H9 (cell line): ENCODE measurements around the gene FANCE. TPM values are rescaled to one million over a fixed set of nuclear protein-coding genes. Genes with fewer than 3 reads are reported as not detected.
"Not testable (repeated sequence)": the region's sequence is repeated elsewhere in the genome, so short reads cannot be mapped to it uniquely, and the experiment has no call there.

Experiments
- DNase-seq: peaks from one replicate; pipeline ENCODE4 v3.0.0-alpha.2; 2017
- H2AFZ ChIP-seq: one replicate; pipeline ENCODE4 v1.6.1; 2013; ENCODE audit warnings: mild to moderate bottlenecking, low read length, control low read depth, moderate library complexity
- H2AK5ac ChIP-seq: 2 replicates; pipeline ENCODE4 v1.6.1; 2013; ENCODE audit warnings: low read length, control low read depth, mixed read lengths; ENCODE audit not compliant: insufficient read length
- H2BK120ac ChIP-seq: one replicate; pipeline ENCODE4 v1.6.1; 2013; ENCODE audit warnings: low read depth, mild to moderate bottlenecking, low read length, control low read depth, inconsistent platforms; ENCODE audit not compliant: poor library complexity, severe bottlenecking
- H2BK12ac ChIP-seq: 2 replicates; pipeline ENCODE4 v1.6.1; 2013; ENCODE audit warnings: low read length, control low read depth, mixed read lengths, low read depth; ENCODE audit not compliant: insufficient read length
- H2BK15ac ChIP-seq: 2 replicates; pipeline ENCODE4 v1.6.1; 2013; ENCODE audit warnings: low read depth, low read length, control low read depth
- H2BK20ac ChIP-seq: one replicate; pipeline ENCODE4 v1.6.1; 2013; ENCODE audit warnings: low read depth, mild to moderate bottlenecking, low read length, control low read depth, inconsistent platforms; ENCODE audit not compliant: poor library complexity, severe bottlenecking
- H2BK5ac ChIP-seq: 2 replicates; pipeline ENCODE4 v1.6.1; 2013; ENCODE audit warnings: low read length, control low read depth, mixed read lengths; ENCODE audit not compliant: insufficient read length
- H3K14ac ChIP-seq: 2 replicates; pipeline ENCODE4 v1.6.1; 2013; ENCODE audit warnings: low read length, control low read depth; ENCODE audit not compliant: insufficient read depth
- H3K18ac ChIP-seq: 2 replicates; pipeline ENCODE4 v1.6.1; 2013; ENCODE audit warnings: low read depth, mild to moderate bottlenecking, mixed read lengths, low read length, control low read depth; ENCODE audit not compliant: insufficient read length
- H3K23ac ChIP-seq: 2 replicates; pipeline ENCODE4 v1.6.1; 2013; ENCODE audit warnings: low read length, control low read depth, mixed read lengths, low read depth; ENCODE audit not compliant: insufficient read length
- H3K23me2 ChIP-seq: 2 replicates; pipeline ENCODE4 v1.6.1; 2013; ENCODE audit warnings: low read depth, mild to moderate bottlenecking, mixed read lengths, low read length, control low read depth; ENCODE audit not compliant: insufficient read length, poor library complexity, severe bottlenecking
- H3K27ac ChIP-seq: 2 replicates; pipeline ENCODE4 v1.5.1; 2013; ENCODE audit warnings: low read length, control low read depth, mixed read lengths, low read depth; ENCODE audit not compliant: insufficient read length
- H3K27me3 ChIP-seq: 2 replicates; pipeline ENCODE4 v1.6.1; 2013; ENCODE audit warnings: low read length, control low read depth, inconsistent platforms; ENCODE audit not compliant: insufficient read depth
- H3K4ac ChIP-seq: 2 replicates; pipeline ENCODE4 v1.6.1; 2013; ENCODE audit warnings: low read depth, mild to moderate bottlenecking, control low read depth, inconsistent platforms, low read length, moderate library complexity
- H3K4me1 ChIP-seq: 2 replicates; pipeline ENCODE4 v1.6.1; 2013; ENCODE audit warnings: low read length, control low read depth, inconsistent platforms; ENCODE audit not compliant: insufficient read depth
- H3K4me2 ChIP-seq: 2 replicates; pipeline ENCODE4 v1.6.1; 2013; ENCODE audit warnings: low read length, control low read depth, mixed read lengths; ENCODE audit not compliant: insufficient read length, insufficient read depth
- H3K56ac ChIP-seq: 2 replicates; pipeline ENCODE4 v1.6.1; 2013; ENCODE audit warnings: low read depth, mild to moderate bottlenecking, mixed read lengths, low read length, control low read depth; ENCODE audit not compliant: insufficient read length
- H3K79me1 ChIP-seq: 2 replicates; pipeline ENCODE4 v1.6.1; 2013; ENCODE audit warnings: low read depth, mild to moderate bottlenecking, moderate library complexity, low read length, control low read depth, inconsistent platforms; ENCODE audit not compliant: insufficient read depth, poor library complexity, severe bottlenecking
- H3K79me2 ChIP-seq: 2 replicates; pipeline ENCODE4 v1.6.1; 2013; ENCODE audit warnings: low read length, control low read depth, inconsistent platforms; ENCODE audit not compliant: insufficient read depth
- H3K9ac ChIP-seq: 2 replicates; pipeline ENCODE4 v1.6.1; 2013; ENCODE audit warnings: low read length, control low read depth, mixed read lengths; ENCODE audit not compliant: insufficient read length; ENCODE audit errors: extremely low read depth
- H3K9me3 ChIP-seq: one replicate; pipeline ENCODE4 v1.6.1; 2013; ENCODE audit warnings: low read depth, low read length, inconsistent platforms; ENCODE audit not compliant: control insufficient read depth
- H3T11ph ChIP-seq: one replicate; pipeline ENCODE4 v1.6.1; 2013; ENCODE audit warnings: mild to moderate bottlenecking, low read length, control low read depth, inconsistent platforms
- H4K20me1 ChIP-seq: one replicate; pipeline ENCODE4 v1.6.1; 2013; ENCODE audit not compliant: control insufficient read depth, insufficient read length, insufficient read depth
- H4K5ac ChIP-seq: 2 replicates; pipeline ENCODE4 v1.6.1; 2013; ENCODE audit warnings: low read depth, mild to moderate bottlenecking, mixed read lengths, low read length, control low read depth; ENCODE audit not compliant: insufficient read length
- H4K8ac ChIP-seq: replicated peaks from 2 replicates; pipeline ENCODE4 v1.6.1; 2013; ENCODE audit warnings: low read length, control low read depth, mixed read lengths, low read depth; ENCODE audit not compliant: insufficient read length
- H4K91ac ChIP-seq: 2 replicates; pipeline ENCODE4 v1.6.1; 2013; ENCODE audit warnings: low read depth, mild to moderate bottlenecking, moderate library complexity, mixed read lengths, low read length, control low read depth; ENCODE audit not compliant: insufficient read length
- H3K27ac Mint-ChIP-seq, 3 experiments: 2 replicates in 2 of 3; 3 replicates in 1 of 3; pipeline ENCODE4 v1.8.0; 2020 to 2021; ENCODE audit warnings: mixed read lengths in 3 of 3, mild to moderate bottlenecking in 1 of 3, moderate library complexity in 1 of 3
- H3K27me3 Mint-ChIP-seq: 2 replicates; pipeline ENCODE4 v1.8.0; 2021; ENCODE audit warnings: low read depth, mild to moderate bottlenecking, moderate library complexity, mixed read lengths
- H3K36me3 Mint-ChIP-seq, 3 experiments: 2 replicates in 2 of 3; 3 replicates in 1 of 3; pipeline ENCODE4 v1.8.0; 2020 to 2021; ENCODE audit warnings: low read depth in 3 of 3, mixed read lengths in 3 of 3; ENCODE audit not compliant: insufficient read depth in 1 of 3
- H3K4me1 Mint-ChIP-seq, 2 experiments: 2 replicates each; pipeline ENCODE4 v1.8.0; 2020; ENCODE audit warnings: mixed read lengths in 2 of 2
- H3K4me3 Mint-ChIP-seq, 2 experiments: 2 replicates in 1 of 2; 3 replicates in 1 of 2; pipeline ENCODE4 v1.8.0; 2020 to 2021; ENCODE audit warnings: mild to moderate bottlenecking in 2 of 2, mixed read lengths in 2 of 2, moderate library complexity in 1 of 2
- H3K9me3 Mint-ChIP-seq, 2 experiments: 2 replicates in 1 of 2; 3 replicates in 1 of 2; pipeline ENCODE4 v1.8.0; 2020; ENCODE audit warnings: mild to moderate bottlenecking in 2 of 2, mixed read lengths in 2 of 2, moderate library complexity in 1 of 2
- CTCF ChIP-seq: fragments of 200-600 bp; sonication (generic); conservative IDR thresholded peaks from 3 replicates; pipeline ENCODE4 v1.8.0; 2021; ENCODE audit warnings: antibody characterized with exemption, mild to moderate bottlenecking
- WGBS: extraction: QIAGEN DNeasy Blood & Tissue Kit; methylation state at CpG from one replicate; pipeline ENCODE4 v1.1.7; 2013; ENCODE audit warnings: missing lambda C conversion rate, low lambda C conversion rate, mixed read lengths; ENCODE audit not compliant: insufficient read length; ENCODE audit errors: extremely low coverage; 5-methylcytosine and 5-hydroxymethylcytosine counted together
- total RNA-seq: library from RNA; stranded (reverse); gene quantifications from 2 replicates; pipeline ENCODE4 v1.2.1, GENCODE V29; 2021

FANCE gene
- total RNA-seq, 1 experiment from 2014 or later = 8.4 TPM

DNA sequence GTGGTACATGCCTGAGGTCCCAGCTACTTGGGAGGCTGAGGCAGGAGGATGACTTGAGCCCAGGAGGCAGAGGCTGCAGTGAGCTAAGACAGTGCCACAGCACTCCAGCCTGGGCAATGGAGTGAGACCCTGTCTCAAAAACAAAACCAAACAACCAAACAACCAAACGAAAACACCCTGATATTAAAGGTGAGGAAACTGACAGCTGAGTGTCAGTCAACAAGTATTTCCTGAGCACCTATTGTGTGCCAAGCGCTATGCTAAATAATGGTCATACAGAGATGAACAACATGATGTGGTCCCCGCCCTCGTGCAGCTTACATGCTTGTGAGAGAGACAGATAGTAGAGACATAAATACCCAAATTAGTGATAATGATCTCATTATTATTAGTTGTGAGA, 62.4 kb downstream of the FANCE start:
- H3K36me3 Mint-ChIP-seq = no peaks in the 10 kb centered on the region
- Histone ChIP-seq H3K4me1 (no peaks in the 10 kb centered on the region; the same call in 1 of the 2 replicates), H3K4ac (no peak overlapping the region), H2BK120ac (no peak overlapping the region), H3K27ac (no peak overlapping the region), H2BK15ac (no peak overlapping the region), H4K91ac (no peak overlapping the region), H3K79me2 (no peaks in the 10 kb centered on the region), H4K5ac (no peak overlapping the region), H2BK20ac (no peak overlapping the region), H3K56ac (no peak overlapping the region), H3K18ac (no peak overlapping the region), H3T11ph (no peak overlapping the region), H2AK5ac (no peak overlapping the region), H4K20me1 (no peaks in the 10 kb centered on the region), H3K9me3 (no peaks in the 10 kb centered on the region), H3K79me1 (no peaks in the 10 kb centered on the region), H2AFZ (no peak overlapping the region), H3K4me2 (no peak overlapping the region), H4K8ac (no peak overlapping the region), H2BK5ac (no peak overlapping the region), H3K14ac (no peak overlapping the region), H3K23ac (no peak overlapping the region), H3K9ac (no peak overlapping the region), H3K27me3 (no peaks in the 10 kb centered on the region; the same call in 1 of the 2 replicates), H3K23me2 (peaks cover 3% of the 10 kb centered on the region), H2BK12ac (no peak overlapping the region)
- peaks cover 8 to 29% of the 10 kb centered on the region in 2 experiments for H3K4me1 Mint-ChIP-seq
- no peak overlapping the region for H3K4me3 Mint-ChIP-seq
- TF ChIP-seq CTCF = no peak
- DNase-seq = no peak
- H3K27me3 Mint-ChIP-seq = peaks cover 5% of the 10 kb centered on the region
- H3K27ac Mint-ChIP-seq = no peak overlapping the region
- H3K9me3 Mint-ChIP-seq = peaks cover 0 to 2% of the 10 kb centered on the region in 2 experiments; a peak in 1 of 5 replicates
- no CpG with 5 or more reads among the region's 4 CpGs for WGBS

GRCh38 chr6:35515939-35516338, 63.8 kb downstream of the FANCE start:
- peaks cover 11 to 24% of the 10 kb centered on the region in 2 experiments for H3K4me1 Mint-ChIP-seq
- H3K4me3 Mint-ChIP-seq, H3K18ac ChIP-seq, H4K5ac ChIP-seq, H2AFZ ChIP-seq, H4K8ac ChIP-seq, H2AK5ac ChIP-seq, H3K4ac ChIP-seq, H3K23me2 ChIP-seq, H3K23ac ChIP-seq, H2BK15ac ChIP-seq, H2BK12ac ChIP-seq, H3K4me2 ChIP-seq, H3K14ac ChIP-seq, H3K36me3 Mint-ChIP-seq, H3T11ph ChIP-seq, H3K9me3 Mint-ChIP-seq, H3K4me1 ChIP-seq, H2BK20ac ChIP-seq, H3K27ac Mint-ChIP-seq, H3K9me3 ChIP-seq, H3K79me1 ChIP-seq, H2BK5ac ChIP-seq, H3K79me2 ChIP-seq, H3K27ac ChIP-seq, H4K91ac ChIP-seq, H4K20me1 ChIP-seq, H3K56ac ChIP-seq, H3K27me3 Mint-ChIP-seq, H2BK120ac ChIP-seq, H3K9ac ChIP-seq, H3K27me3 ChIP-seq: not testable (repeated sequence)
- no CpG with 5 or more reads among the region's 6 CpGs for WGBS
- peak; percentile 46 for DNase-seq
